ENCODE measurements around the gene UBXN6.
A peak's percentile ranks its signal among the peaks of the same experiment; 100 is the strongest.

The UBXN6 gene

DNA sequence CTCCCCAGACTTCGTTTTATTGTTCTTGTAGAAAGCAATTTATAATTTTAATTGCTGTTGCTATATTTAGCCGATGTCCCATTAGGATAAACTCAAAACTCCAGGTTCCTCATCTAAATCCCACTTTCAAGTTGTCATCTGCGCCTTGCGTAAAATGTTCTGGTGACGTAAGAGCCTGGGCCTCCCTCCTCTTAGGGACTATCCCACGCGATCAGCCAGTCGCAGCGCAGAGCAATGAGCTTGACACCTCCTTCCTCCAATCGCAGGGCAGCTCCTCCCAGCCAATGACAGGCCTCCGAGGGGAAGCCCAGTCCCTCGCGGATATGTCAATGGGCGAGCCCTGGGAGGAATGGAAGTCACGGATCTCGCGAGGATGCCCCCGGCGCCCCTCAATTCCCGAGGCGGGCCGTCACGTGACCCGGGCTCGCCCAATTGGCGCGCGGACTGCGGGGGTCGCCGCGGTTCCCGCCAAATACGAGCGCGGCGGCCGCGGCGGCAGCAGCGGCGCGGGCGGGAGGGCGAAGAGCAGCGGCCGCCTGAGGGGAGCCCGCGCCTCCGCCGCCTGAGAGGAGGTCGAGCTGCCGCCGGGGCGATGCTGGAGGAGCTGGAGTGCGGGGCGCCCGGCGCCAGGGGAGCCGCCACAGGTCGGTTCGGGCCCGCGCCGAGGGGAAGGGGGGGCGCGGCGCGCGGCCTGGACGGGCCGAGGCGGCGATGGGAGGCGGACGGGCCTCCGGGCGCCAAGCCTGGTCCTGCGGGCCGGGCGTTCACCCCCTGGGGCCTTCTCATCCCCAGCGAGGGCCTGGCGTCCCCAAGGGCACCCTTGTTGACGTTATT lies 55.2 kb downstream of the UBXN6 start, which contains the start of gene CHAF1A:
TSS of gene CHAF1A (plus strand) at position 470 of the 834 bp plus-strand sequence. CDS start at position 593, 123 bp downstream.
- DNase-seq: peak; percentile 100

DNA sequence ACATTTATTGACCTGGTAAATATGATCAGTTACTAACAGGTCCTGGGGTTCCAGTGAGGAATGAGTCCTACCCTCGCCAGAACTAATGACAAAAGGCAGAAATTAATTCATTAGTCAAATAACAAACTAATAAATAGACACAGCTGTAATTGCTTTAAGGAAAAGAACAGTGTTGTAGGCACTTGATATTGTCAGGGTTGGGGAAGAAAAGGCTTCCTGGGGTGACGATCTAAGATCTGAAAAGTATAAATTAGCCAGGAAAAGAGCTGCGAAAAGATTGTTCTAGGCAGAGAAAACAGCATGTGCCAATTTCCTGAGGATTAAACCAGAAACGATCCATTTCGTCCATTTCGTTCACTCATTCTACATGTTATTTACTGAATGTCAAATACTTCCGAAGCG lies 55.8 kb downstream of the UBXN6 start:
- no peak for DNase-seq

GRCh38 chr19:4400135-4400936 lies 57.3 kb downstream of the UBXN6 start, which contains the start of gene SH3GL1:
TSS of gene SH3GL1 (minus strand) at chr19:4400547. CDS start at chr19:4400368, 179 bp downstream.
- DNase-seq: peak; percentile 92

DNA sequence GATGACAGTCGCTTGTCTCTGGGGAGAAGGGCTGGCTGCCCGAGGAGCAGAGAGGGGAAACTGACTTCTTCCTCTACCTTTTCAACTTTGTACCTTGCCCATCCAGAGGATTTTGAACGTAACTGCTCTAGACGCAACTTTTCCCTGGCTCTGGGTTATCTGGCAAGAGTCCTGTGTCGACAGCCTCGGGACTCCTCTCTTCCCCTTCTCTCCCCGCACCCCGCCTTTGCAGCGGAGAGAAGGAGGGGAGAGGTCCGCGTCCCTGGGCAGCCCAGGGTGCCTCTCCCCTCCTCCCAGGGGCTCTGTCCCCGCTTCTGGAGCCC lies 57.8 kb downstream of the UBXN6 start:
- DNase-seq: peak; percentile 19

DNA sequence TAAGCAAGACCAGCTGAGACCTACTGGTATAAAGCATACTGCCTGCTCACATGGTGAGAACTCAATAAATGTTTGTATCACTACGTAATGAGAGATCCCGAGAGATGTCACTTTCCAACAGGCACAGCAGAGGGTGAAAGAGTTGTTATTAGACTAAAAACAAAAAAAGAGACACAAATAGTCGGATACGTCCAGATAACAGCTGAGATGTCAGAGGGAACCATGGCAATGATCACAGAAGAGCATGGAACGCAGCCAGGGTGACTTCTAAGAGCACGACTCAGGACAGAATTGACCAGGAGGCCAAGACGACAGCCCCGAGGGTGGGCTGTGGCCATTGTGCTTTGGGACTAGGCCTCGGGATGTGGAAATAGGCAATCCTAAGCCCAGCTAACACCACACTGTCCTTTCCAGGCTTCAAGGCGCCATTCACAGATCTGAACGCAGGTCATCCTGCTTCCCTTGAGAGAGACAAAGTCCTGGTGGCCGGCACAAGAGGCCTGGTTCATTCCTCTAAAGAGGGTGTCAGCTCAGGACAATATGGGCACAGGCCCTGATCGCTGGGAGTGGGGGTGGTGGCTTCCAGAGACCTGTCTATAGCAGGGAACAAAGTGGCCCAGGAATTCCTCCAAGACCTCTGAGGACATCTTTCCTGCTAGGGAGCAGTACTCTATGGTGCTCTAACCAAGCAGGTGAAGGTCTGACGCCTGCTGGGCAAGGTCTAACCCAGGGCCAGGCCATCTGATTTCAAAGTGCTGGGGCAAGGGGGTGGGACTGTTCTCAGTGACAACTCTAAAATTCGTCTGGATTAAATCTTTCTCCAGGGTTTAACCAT lies 60.4 kb downstream of the UBXN6 start:
- no peak for DNase-seq
